DOHH2 (cell line): ENCODE results near the gene GINS1.

Experiments used
- EZH2phosphoT487 ChIP-seq: fragments of 200-600 bp; sonication (generic); IDR thresholded peaks from 2 replicates; pipeline ENCODE4 v1.6.1; 2017; ENCODE audit warnings: borderline replicate concordance, mild to moderate bottlenecking, antibody characterized with exemption, low read length, moderate library complexity, mixed read lengths
- TF ChIP-seq, protein P1 (sequence below): fragments of 200-600 bp; sonication (generic); IDR thresholded peaks from one replicate; pipeline ENCODE4 v1.5.1; 2014; ENCODE audit warnings: antibody characterized with exemption, mild to moderate bottlenecking, low read depth, low read length; ENCODE audit not compliant: poor library complexity, severe bottlenecking

DNA sequence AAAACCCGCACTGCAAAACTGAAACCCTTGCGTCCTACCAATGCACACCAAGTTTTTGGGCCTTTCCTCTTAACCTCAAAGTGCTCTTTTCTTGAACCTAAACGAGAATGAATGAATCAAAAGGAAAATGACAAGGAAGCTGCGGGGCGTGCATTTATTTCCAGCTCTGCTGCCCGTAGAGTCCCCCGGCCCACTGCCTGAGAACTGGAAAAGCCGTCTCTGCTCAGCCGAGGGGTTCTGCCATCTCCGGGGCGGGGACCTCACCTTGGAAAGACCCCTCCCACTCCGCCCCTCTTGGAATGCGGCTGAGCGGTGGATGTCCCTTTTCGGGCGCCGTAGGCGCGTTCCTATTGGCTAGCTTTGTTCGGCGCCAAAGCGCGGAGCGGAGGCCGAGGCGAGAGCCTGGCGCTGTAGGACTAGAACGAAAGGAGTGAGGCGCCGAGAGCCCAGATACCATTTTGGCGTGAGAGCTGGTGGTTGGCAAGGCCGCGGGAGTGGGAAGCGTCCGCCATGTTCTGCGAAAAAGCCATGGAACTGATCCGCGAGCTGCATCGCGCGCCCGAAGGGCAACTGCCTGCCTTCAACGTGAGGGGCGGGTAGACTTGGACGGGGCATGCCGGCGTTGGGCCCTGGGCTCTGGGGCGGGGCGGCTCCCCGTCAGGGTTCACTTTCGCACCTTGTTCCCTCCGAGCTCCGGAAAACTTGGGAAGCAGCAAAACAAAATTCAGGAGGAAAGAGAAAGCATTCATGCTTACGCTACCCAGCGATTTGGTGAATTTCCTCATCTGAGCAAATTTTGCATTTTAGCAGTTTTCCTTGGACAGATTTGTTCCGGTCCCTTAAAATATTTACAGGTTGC lies at the start of gene GINS1:
- TF ChIP-seq, protein P1, sequence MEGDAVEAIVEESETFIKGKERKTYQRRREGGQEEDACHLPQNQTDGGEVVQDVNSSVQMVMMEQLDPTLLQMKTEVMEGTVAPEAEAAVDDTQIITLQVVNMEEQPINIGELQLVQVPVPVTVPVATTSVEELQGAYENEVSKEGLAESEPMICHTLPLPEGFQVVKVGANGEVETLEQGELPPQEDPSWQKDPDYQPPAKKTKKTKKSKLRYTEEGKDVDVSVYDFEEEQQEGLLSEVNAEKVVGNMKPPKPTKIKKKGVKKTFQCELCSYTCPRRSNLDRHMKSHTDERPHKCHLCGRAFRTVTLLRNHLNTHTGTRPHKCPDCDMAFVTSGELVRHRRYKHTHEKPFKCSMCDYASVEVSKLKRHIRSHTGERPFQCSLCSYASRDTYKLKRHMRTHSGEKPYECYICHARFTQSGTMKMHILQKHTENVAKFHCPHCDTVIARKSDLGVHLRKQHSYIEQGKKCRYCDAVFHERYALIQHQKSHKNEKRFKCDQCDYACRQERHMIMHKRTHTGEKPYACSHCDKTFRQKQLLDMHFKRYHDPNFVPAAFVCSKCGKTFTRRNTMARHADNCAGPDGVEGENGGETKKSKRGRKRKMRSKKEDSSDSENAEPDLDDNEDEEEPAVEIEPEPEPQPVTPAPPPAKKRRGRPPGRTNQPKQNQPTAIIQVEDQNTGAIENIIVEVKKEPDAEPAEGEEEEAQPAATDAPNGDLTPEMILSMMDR: no peak
- no peak for TF ChIP-seq EZH2phosphoT487
